Neural cell (in vitro differentiated cells): ENCODE data around the gene SLC35B2. TPM values are rescaled to one million over a fixed set of nuclear protein-coding genes. Genes with fewer than 3 reads are reported as not detected.

Experiments used
- H2AFZ ChIP-seq: fragments of 200-600, 300-800 bp; sonication (generic), shearing (Covaris generic); 2 replicates; pipeline ENCODE4 v1.6.0; 2014; ENCODE audit warnings: low read depth, mild to moderate bottlenecking, antibody characterized with exemption, low read length, moderate library complexity
- H3F3A ChIP-seq: fragments of 200-600 bp; shearing (Covaris generic); 2 replicates; pipeline ENCODE4 v1.6.1; 2016; ENCODE audit warnings: mild to moderate bottlenecking, moderate library complexity, mixed read lengths, antibody characterized with exemption, low read length; ENCODE audit not compliant: insufficient read depth, poor library complexity, severe bottlenecking
- H3K27ac ChIP-seq: fragments of 200-600, 300-800 bp; sonication (generic), shearing (Covaris generic); 2 replicates; pipeline ENCODE4 v1.5.1; 2014; ENCODE audit warnings: mild to moderate bottlenecking, low read length, moderate library complexity
- H3K27me3 ChIP-seq: fragments of 300-800, 200-600 bp; sonication (generic), shearing (Covaris generic); 2 replicates; pipeline ENCODE4 v1.6.0; 2014; ENCODE audit warnings: mild to moderate bottlenecking, low read depth, low read length, moderate library complexity; ENCODE audit not compliant: insufficient read depth
- H3K36me3 ChIP-seq: fragments of 300-800, 200-600 bp; sonication (generic), shearing (Covaris generic); 2 replicates; pipeline ENCODE4 v1.5.1; 2014; ENCODE audit warnings: mild to moderate bottlenecking, antibody characterized with exemption, low read length, moderate library complexity; ENCODE audit not compliant: insufficient read depth
- H3K4me2 ChIP-seq: fragments of 300-800, 200-600 bp; sonication (generic), shearing (Covaris generic); 2 replicates; pipeline ENCODE4 v1.6.0; 2014; ENCODE audit warnings: mild to moderate bottlenecking, low read length
- H3K4me3 ChIP-seq: fragments of 300-800, 200-600 bp; sonication (generic), shearing (Covaris generic); 2 replicates; pipeline ENCODE4 v1.5.1; 2014; ENCODE audit warnings: mild to moderate bottlenecking, low read length, moderate library complexity
- H3K79me2 ChIP-seq: fragments of 200-600 bp; shearing (Covaris generic); replicated peaks from 2 replicates; pipeline ENCODE4 v1.6.0; 2014; ENCODE audit warnings: mild to moderate bottlenecking, low read length, moderate library complexity; ENCODE audit not compliant: insufficient read depth
- H3K9ac ChIP-seq: fragments of 300-800, 200-600 bp; sonication (generic), shearing (Covaris generic); 2 replicates; pipeline ENCODE4 v1.6.1; 2016; ENCODE audit warnings: mild to moderate bottlenecking, low read length, mixed read lengths
- H3K9me2 ChIP-seq: fragments of 200-600 bp; shearing (Covaris generic); 2 replicates; pipeline ENCODE4 v1.6.1; 2016; ENCODE audit warnings: mild to moderate bottlenecking, low read length, mixed read lengths; ENCODE audit not compliant: insufficient read depth
- H3K9me3 ChIP-seq: fragments of 200-600, 300-800 bp; sonication (generic), shearing (Covaris generic); 2 replicates; pipeline ENCODE4 v1.6.1; 2016; ENCODE audit warnings: mild to moderate bottlenecking, mixed run types, low read length, moderate library complexity, mixed read lengths
- H4K20me1 ChIP-seq: fragments of 200-600 bp; shearing (Covaris generic); 2 replicates; pipeline ENCODE4 v1.6.1; 2016; ENCODE audit warnings: mild to moderate bottlenecking, mixed run types; ENCODE audit not compliant: insufficient read depth
- EP300 ChIP-seq: fragments of 450-650 bp; conservative IDR thresholded peaks from 2 replicates; pipeline ENCODE4 v1.6.1; 2014; ENCODE audit warnings: antibody characterized with exemption, mild to moderate bottlenecking, moderate library complexity; ENCODE audit not compliant: poor library complexity, severe bottlenecking
- EZH2 ChIP-seq: fragments of 200-600, 300-800 bp; shearing (Covaris generic), sonication (generic); IDR thresholded peaks from 2 replicates; pipeline ENCODE4 v1.6.1; 2014; ENCODE audit warnings: antibody characterized with exemption, low read length, borderline replicate concordance, mild to moderate bottlenecking; ENCODE audit not compliant: insufficient read depth, poor library complexity, severe bottlenecking
- MXI1 ChIP-seq: fragments of 450-650 bp; conservative IDR thresholded peaks from 2 replicates; pipeline ENCODE4 v1.6.1; 2014; ENCODE audit warnings: antibody characterized with exemption, mild to moderate bottlenecking; ENCODE audit not compliant: poor library complexity, severe bottlenecking
- POLR2AphosphoS5 ChIP-seq: IDR thresholded peaks from 2 replicates; pipeline ENCODE4 v1.6.1; 2012
- RAD21 ChIP-seq: fragments of 450-650 bp; conservative IDR thresholded peaks from 2 replicates; pipeline ENCODE4 v1.6.1; 2014; ENCODE audit warnings: antibody characterized with exemption, mild to moderate bottlenecking, moderate library complexity
- REST ChIP-seq: IDR thresholded peaks from 2 replicates; pipeline ENCODE4 v1.6.1; 2012; ENCODE audit warnings: borderline replicate concordance
- SMC3 ChIP-seq: fragments of 450-650 bp; conservative IDR thresholded peaks from 2 replicates; pipeline ENCODE4 v1.6.1; 2014; ENCODE audit warnings: antibody characterized with exemption, mild to moderate bottlenecking, moderate library complexity; ENCODE audit not compliant: poor library complexity
- TAF1 ChIP-seq: IDR thresholded peaks from 2 replicates; pipeline ENCODE4 v1.6.1; 2012; ENCODE audit warnings: low read depth
- polyA plus RNA-seq: library from polyadenylated mRNA; depleted of rRNA; stranded (reverse); fragments of >200 nt; gene quantifications from 2 replicates; pipeline ENCODE4 v1.2.3, GENCODE V29; 2014
- TF ChIP-seq, protein P1 (sequence below): fragments of 450-650 bp; IDR thresholded peaks from 2 replicates; pipeline ENCODE4 v1.5.1; 2014; ENCODE audit warnings: antibody characterized with exemption, mild to moderate bottlenecking, moderate library complexity; ENCODE audit not compliant: poor library complexity, severe bottlenecking

Gene SLC35B2
- polyA plus RNA-seq, 1 donor from 2014 or later, result 44.5 TPM

- no peaks in the 10 kb centered on the region for H3K9me2 ChIP-seq
- no peak overlapping the region for H2AFZ ChIP-seq
Measured at GRCh38 chr6:44301782-44302564, 44.6 kb upstream of the SLC35B2 start.

DNA sequence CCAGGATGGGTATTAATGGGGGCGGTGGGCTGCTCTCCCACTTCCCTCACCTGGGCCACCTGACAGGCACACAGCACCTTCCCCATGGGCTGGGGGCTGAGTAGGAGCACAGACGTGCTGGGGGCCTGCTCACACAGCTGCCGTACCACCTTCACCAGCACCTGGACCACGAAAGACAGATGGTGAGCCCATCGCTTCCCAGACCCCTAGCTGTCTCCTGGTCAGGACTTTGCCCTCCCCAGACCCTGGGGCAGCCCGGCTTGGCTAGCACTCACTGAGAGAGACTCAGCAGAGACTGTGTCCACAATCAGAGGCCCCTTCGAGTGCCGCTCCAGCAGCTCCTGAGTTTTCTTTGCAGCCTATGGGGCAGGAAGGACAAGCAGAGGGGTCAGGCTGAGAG is 43.8 kb upstream of the SLC35B2 start:
- Histone ChIP-seq H3K36me3 (no peaks in the 10 kb centered on the region), H3K79me2 (no peaks in the 10 kb centered on the region), H3K27me3 (no peaks in the 10 kb centered on the region), H3K9me3 (no peaks in the 10 kb centered on the region), H3K4me2 (no peak overlapping the region), H2AFZ (no peak overlapping the region), H3F3A (no peaks in the 10 kb centered on the region), H4K20me1 (no peaks in the 10 kb centered on the region), H3K9me2 (no peaks in the 10 kb centered on the region), H3K4me3 (no peak overlapping the region), H3K9ac (no peak overlapping the region), H3K27ac (no peak overlapping the region)
- TF ChIP-seq POLR2AphosphoS5, result no peak

More at GRCh38 chr6:44301782-44302564, 44.6 kb upstream of the SLC35B2 start:
- no peaks in the 10 kb centered on the region for H4K20me1 ChIP-seq
- no peak overlapping the region for H3K9ac ChIP-seq
- H3K79me2 ChIP-seq, result no peaks in the 10 kb centered on the region
- H3K4me2 ChIP-seq, result no peak overlapping the region
- no peaks in the 10 kb centered on the region for H3K9me3 ChIP-seq
- no peaks in the 10 kb centered on the region for H3K27me3 ChIP-seq
- no peak overlapping the region for H3K27ac ChIP-seq
- no peaks in the 10 kb centered on the region for H3K36me3 ChIP-seq
- H3K4me3 ChIP-seq, result no peak overlapping the region
- no peaks in the 10 kb centered on the region for H3F3A ChIP-seq
- TF ChIP-seq POLR2AphosphoS5 (no peak), EP300 (no peak), MXI1 (no peak), TAF1 (no peak), RAD21 (no peak), REST (no peak), SMC3 (no peak), EZH2 (no peak)
- TF ChIP-seq, protein P1, sequence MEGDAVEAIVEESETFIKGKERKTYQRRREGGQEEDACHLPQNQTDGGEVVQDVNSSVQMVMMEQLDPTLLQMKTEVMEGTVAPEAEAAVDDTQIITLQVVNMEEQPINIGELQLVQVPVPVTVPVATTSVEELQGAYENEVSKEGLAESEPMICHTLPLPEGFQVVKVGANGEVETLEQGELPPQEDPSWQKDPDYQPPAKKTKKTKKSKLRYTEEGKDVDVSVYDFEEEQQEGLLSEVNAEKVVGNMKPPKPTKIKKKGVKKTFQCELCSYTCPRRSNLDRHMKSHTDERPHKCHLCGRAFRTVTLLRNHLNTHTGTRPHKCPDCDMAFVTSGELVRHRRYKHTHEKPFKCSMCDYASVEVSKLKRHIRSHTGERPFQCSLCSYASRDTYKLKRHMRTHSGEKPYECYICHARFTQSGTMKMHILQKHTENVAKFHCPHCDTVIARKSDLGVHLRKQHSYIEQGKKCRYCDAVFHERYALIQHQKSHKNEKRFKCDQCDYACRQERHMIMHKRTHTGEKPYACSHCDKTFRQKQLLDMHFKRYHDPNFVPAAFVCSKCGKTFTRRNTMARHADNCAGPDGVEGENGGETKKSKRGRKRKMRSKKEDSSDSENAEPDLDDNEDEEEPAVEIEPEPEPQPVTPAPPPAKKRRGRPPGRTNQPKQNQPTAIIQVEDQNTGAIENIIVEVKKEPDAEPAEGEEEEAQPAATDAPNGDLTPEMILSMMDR, result no peak
